Upper lobe of right lung (tissue), 1 donor: ENCODE measurements around the gene TARBP1. TPM values are rescaled to one million over a fixed set of nuclear protein-coding genes. Genes with fewer than 3 reads are reported as not detected.

Source experiments
- ATAC-seq: fragments of 200-7000 bp; cut with Tn5 transposase; one replicate; pipeline ENCODE4 v1.9.1; 2020; ENCODE audit warnings: mild to moderate bottlenecking, moderate library complexity
- DNase-seq: peaks from one replicate; pipeline ENCODE4 v3.0.0-alpha.2; 2020
- H3K27ac ChIP-seq: fragments of 200-600 bp; one replicate; pipeline ENCODE4 v1.8.0; 2022
- H3K27me3 ChIP-seq: fragments of 200-600 bp; one replicate; pipeline ENCODE4 v1.8.0; 2022; ENCODE audit warnings: mild to moderate bottlenecking
- H3K36me3 ChIP-seq: fragments of 200-600 bp; one replicate; pipeline ENCODE4 v1.8.0; 2022
- H3K4me1 ChIP-seq: fragments of 200-600 bp; one replicate; pipeline ENCODE4 v1.8.0; 2022
- H3K4me3 ChIP-seq: fragments of 200-600 bp; one replicate; pipeline ENCODE4 v1.8.0; 2022; ENCODE audit warnings: mild to moderate bottlenecking
- H3K9me3 ChIP-seq: fragments of 200-600 bp; one replicate; pipeline ENCODE4 v1.8.0; 2022
- intact Hi-C: fragments of 100-400 bp; cut with DNase I; formaldehyde crosslinking; loops from one replicate; pipeline ENCODE4 v1.11.0; 2022
- total RNA-seq: library from RNA; stranded (reverse); fragmentation: NEBNext Ultra II Directional; extraction: Animal tissue kit (Norgen Biotek cat#: 25700); gene quantifications from one replicate; pipeline ENCODE4 v1.2.1, GENCODE V29; 2021
- TF ChIP-seq, protein P1 (sequence below): fragments of 200-600 bp; IDR thresholded peaks from one replicate; pipeline ENCODE4 v1.8.0; 2022; ENCODE audit warnings: antibody characterized with exemption
- donor health status: DM: no; HTN: yes; CAD: no; lungs with severe emphysema.

Gene TARBP1
- total RNA-seq, 1 donor from 2014 or later: 18.3 TPM

DNA sequence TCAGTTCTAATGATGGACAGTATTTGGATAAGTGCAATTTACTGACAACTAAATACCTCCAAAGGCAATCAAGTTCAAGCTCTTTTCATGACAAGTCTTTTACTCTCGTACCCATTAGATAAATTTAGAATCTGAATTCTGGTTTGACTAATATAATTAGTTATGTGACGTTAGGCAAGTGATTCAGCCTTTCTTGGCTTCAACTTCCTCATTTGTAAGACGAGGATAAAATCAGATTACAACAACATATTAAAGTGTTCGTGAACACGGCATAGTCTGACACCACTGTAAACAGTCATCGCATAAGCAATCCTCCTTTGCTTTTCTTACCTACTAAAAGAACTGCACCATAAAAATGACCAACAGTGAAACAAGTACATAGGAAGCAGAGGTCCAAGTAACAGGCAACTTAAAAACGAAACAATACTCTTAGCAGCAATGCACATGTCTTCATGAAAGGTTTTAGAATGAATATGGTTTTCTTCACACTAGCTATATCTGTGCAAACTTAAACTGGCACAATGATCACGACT lies 80.1 kb downstream of the TARBP1 start:
- TF ChIP-seq, protein P1, sequence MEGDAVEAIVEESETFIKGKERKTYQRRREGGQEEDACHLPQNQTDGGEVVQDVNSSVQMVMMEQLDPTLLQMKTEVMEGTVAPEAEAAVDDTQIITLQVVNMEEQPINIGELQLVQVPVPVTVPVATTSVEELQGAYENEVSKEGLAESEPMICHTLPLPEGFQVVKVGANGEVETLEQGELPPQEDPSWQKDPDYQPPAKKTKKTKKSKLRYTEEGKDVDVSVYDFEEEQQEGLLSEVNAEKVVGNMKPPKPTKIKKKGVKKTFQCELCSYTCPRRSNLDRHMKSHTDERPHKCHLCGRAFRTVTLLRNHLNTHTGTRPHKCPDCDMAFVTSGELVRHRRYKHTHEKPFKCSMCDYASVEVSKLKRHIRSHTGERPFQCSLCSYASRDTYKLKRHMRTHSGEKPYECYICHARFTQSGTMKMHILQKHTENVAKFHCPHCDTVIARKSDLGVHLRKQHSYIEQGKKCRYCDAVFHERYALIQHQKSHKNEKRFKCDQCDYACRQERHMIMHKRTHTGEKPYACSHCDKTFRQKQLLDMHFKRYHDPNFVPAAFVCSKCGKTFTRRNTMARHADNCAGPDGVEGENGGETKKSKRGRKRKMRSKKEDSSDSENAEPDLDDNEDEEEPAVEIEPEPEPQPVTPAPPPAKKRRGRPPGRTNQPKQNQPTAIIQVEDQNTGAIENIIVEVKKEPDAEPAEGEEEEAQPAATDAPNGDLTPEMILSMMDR: no peak
- H3K36me3 ChIP-seq: no peaks in the 10 kb centered on the region
- H3K27ac ChIP-seq: peak overlapping the region; percentile 58
- intact Hi-C loops: no loop called here
- no peaks in the 10 kb centered on the region for H3K9me3 ChIP-seq
- ATAC-seq: peak; percentile 44
- peaks cover 10% of the 10 kb centered on the region for H3K4me1 ChIP-seq
- no peaks in the 10 kb centered on the region for H3K27me3 ChIP-seq
- DNase-seq: no peak
- peak overlapping the region; percentile 11 for H3K4me3 ChIP-seq

DNA sequence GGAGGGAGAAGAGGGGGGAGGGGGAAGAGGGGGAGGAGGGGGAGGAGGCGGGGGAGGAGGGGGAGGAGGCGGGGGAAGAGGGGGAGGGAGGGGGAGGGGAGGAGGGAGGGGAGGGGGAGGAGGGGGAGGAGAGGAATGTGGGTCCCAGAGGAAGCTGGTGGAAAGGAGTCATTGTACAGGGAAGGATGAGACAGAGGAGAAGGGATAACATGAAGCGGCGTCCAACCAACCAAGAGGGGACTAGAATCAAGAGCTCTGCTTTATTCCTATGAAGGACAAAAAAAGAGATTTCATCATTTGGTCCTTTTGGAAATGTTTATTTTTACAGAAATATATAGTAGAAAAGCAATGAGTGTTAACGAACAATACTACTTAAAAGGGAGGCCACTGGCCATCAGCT lies 81.2 kb downstream of the TARBP1 start:
- Histone ChIP-seq H3K27me3 (no peaks in the 10 kb centered on the region), H3K4me1 (peaks cover 10% of the 10 kb centered on the region), H3K36me3 (peaks cover 10% of the 10 kb centered on the region), H3K27ac (no peak overlapping the region), H3K4me3 (no peak overlapping the region), H3K9me3 (no peaks in the 10 kb centered on the region)
- intact Hi-C loops: no loop called here
- DNase-seq (no peak), ATAC-seq (no peak)
- TF ChIP-seq, protein P1: no peak

DNA sequence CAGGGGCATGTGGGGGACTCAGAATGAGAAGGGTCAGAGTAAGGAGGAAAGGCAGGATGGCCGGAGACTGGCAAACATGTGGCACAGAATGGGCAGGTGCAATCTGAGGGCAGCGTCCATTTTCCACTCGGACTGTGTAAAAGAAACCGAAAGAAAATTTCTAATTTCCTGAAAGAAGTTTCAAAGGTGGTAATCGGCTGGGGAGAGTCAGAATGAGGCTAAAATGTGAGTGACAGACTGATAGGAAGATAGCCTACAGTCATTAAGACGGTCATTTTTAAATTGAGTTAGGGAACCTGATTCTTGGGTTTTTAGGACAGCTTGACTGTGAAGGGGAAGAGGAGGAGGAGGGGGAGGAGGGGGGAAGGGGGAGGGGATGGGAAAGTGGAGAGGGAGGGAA lies 82.1 kb downstream of the TARBP1 start:
- H3K9me3 ChIP-seq: no peaks in the 10 kb centered on the region
- H3K27me3 ChIP-seq: no peaks in the 10 kb centered on the region
- TF ChIP-seq, protein P1: no peak
- H3K27ac ChIP-seq: no peak overlapping the region
- intact Hi-C loops: no loop called here
- peaks cover 10% of the 10 kb centered on the region for H3K4me1 ChIP-seq
- no peak for DNase-seq
- ATAC-seq: no peak
- H3K4me3 ChIP-seq: no peak overlapping the region
- peaks cover 17% of the 10 kb centered on the region for H3K36me3 ChIP-seq

DNA sequence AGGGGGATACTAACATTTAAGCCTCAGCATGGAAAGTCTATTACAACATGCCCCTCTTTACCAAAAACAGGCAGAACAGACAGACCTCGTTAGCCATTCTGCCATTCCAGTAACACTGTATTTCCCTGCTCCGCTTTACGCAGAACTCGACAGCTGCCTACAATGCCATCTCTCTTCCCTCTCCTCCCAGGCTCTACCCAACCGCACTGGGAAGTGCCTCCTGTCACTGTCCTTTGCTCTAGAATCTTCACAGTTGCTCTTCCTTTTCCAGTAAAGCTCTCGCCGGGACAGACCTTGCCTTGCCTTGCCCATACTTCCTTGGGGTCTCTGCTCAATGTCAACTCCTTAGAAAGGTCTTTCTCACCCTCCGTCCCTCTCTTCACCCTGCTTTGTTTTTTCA lies 82.9 kb downstream of the TARBP1 start:
- Histone ChIP-seq H3K36me3 (peaks cover 25% of the 10 kb centered on the region), H3K27ac (no peak overlapping the region), H3K4me1 (peaks cover 10% of the 10 kb centered on the region), H3K27me3 (no peaks in the 10 kb centered on the region), H3K4me3 (no peak overlapping the region), H3K9me3 (no peaks in the 10 kb centered on the region)
- DNase-seq (no peak), ATAC-seq (peak; percentile 71)
- TF ChIP-seq, protein P1: no peak
- intact Hi-C loops: no loop called here

DNA sequence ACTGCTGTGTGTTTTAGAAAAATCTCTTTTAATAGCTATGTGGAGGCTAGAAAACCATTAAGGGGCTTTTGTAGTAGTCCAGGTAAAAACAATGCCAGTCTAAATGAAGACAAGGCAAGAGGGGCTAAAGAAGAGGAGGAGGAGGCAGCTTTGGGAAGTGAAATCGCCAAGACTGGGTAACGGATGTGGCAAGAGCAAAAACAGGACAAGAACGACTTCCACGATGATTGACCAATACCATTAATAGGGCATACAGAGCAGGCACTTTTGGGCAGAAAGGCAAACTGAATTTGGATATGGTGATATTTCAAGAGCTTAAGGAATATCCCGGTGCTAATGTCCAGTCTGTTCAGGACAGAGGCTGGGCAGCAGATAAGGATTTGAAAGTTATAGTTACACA lies 83.7 kb downstream of the TARBP1 start:
- Histone ChIP-seq H3K27ac (no peak overlapping the region), H3K4me3 (no peak overlapping the region), H3K4me1 (peaks cover 2% of the 10 kb centered on the region), H3K27me3 (no peaks in the 10 kb centered on the region), H3K36me3 (peaks cover 29% of the 10 kb centered on the region), H3K9me3 (no peaks in the 10 kb centered on the region)
- TF ChIP-seq, protein P1: no peak
- ATAC-seq (peak; percentile 70), DNase-seq (no peak)
- intact Hi-C loops: no loop called here

DNA sequence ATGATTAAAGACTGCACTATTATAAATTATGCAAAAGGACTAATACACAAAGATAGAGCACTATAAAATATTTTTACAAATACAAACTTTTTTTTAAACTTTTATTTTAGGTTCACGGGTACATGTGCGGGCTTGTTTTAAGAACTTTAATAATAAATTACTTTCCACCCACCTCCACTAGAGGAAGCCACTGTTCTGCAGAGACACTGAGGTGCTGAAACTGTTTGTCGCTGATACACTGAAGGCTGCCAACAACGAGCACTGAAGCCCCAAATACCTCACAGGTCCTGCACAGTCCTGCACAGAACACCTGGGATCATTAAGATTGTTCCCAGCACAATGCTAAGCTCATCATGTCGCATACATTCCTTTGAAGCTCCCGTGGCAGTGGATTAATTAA lies 85.8 kb downstream of the TARBP1 start:
- peaks cover 29% of the 10 kb centered on the region for H3K36me3 ChIP-seq
- H3K4me3 ChIP-seq: no peak overlapping the region
- H3K27ac ChIP-seq: no peak overlapping the region
- H3K27me3 ChIP-seq: no peaks in the 10 kb centered on the region
- H3K4me1 ChIP-seq: no peaks in the 10 kb centered on the region
- H3K9me3 ChIP-seq: no peaks in the 10 kb centered on the region
- TF ChIP-seq, protein P1: no peak
- DNase-seq: no peak
- ATAC-seq: no peak
- intact Hi-C loops: no loop called here
